CD4-positive, CD25-positive, alpha-beta regulatory T cell (primary cell): ENCODE results near the gene ARIH1. TPM values are rescaled to one million over a fixed set of nuclear protein-coding genes. Genes with fewer than 3 reads are reported as not detected.

ENCODE experiments used
- ATAC-seq, 2 donors: fragments of 150-1000 bp; cut with Tn5 transposase; one replicate each; pipeline ENCODE4 v1.10.0; 2021; ENCODE audit warnings: low read depth in 2 of 2, moderate number of reproducible peaks in 2 of 2, moderate library complexity in 1 of 2
- DNase-seq, 3 donors: peaks; one replicate each; pipeline versions ENCODE4 v3.0.0 to v3.0.0-alpha.2; 2012 to 2022; ENCODE audit warnings: mixed read lengths in 1 of 3
- H3K27ac ChIP-seq: one replicate; pipeline ENCODE4 v1.7.0; 2013; ENCODE audit warnings: mild to moderate bottlenecking, low read length; ENCODE audit not compliant: insufficient read depth, poor library complexity, severe bottlenecking
- H3K27me3 ChIP-seq: one replicate; pipeline ENCODE4 v1.7.0; 2013; ENCODE audit warnings: low read length; ENCODE audit not compliant: control insufficient read depth, insufficient read depth
- H3K36me3 ChIP-seq: one replicate; pipeline ENCODE4 v1.7.0; 2013; ENCODE audit warnings: mild to moderate bottlenecking, low read length, moderate library complexity; ENCODE audit not compliant: control insufficient read depth, insufficient read depth
- H3K4me1 ChIP-seq: 2 replicates; pipeline ENCODE4 v1.7.0; 2013; ENCODE audit warnings: mild to moderate bottlenecking, low read length; ENCODE audit not compliant: insufficient read depth, control insufficient read depth, poor library complexity, severe bottlenecking
- H3K4me3 ChIP-seq: one replicate; pipeline ENCODE4 v1.7.0; 2013; ENCODE audit warnings: low read depth, mild to moderate bottlenecking, low read length, moderate library complexity
- H3K9me3 ChIP-seq, 2 experiments: 1 replicate in 1 of 2; 2 replicates in 1 of 2; pipeline ENCODE4 v1.7.0; 2013; ENCODE audit warnings: low read length in 2 of 2, mild to moderate bottlenecking in 1 of 2, moderate library complexity in 1 of 2; ENCODE audit not compliant: control insufficient read depth in 2 of 2
- H3K27ac Mint-ChIP-seq, 3 donors: one replicate each; pipeline ENCODE4 v1.8.0; 2020 to 2022; ENCODE audit warnings: mild to moderate bottlenecking in 3 of 3, mixed read lengths in 3 of 3, moderate library complexity in 2 of 3
- H3K27me3 Mint-ChIP-seq: one replicate; pipeline ENCODE4 v1.8.0; 2022; ENCODE audit warnings: mild to moderate bottlenecking, mixed read lengths
- H3K36me3 Mint-ChIP-seq: one replicate; pipeline ENCODE4 v1.8.0; 2020; ENCODE audit warnings: mixed read lengths
- H3K4me1 Mint-ChIP-seq, 4 donors: one replicate each; pipeline ENCODE4 v1.8.0; 2020 to 2022; ENCODE audit warnings: mixed read lengths in 4 of 4, mild to moderate bottlenecking in 1 of 4
- H3K4me3 Mint-ChIP-seq, 4 donors: one replicate each; pipeline ENCODE4 v1.8.0; 2020 to 2022; ENCODE audit warnings: mild to moderate bottlenecking in 4 of 4, mixed read lengths in 4 of 4, moderate library complexity in 3 of 4
- H3K9me3 Mint-ChIP-seq, 7 donors: one replicate each; pipeline ENCODE4 v1.8.0; 2020 to 2022; ENCODE audit warnings: mixed read lengths in 7 of 7, mild to moderate bottlenecking in 3 of 7, moderate library complexity in 2 of 7
- polyA plus RNA-seq, 4 donors: library from polyadenylated mRNA; unstranded; fragments of 300-500 nt; fragmentation: Illumina TruSeq; gene quantifications; one replicate each; pipeline ENCODE4 v1.2.3, GENCODE V29; 2021
- total RNA-seq: library from RNA; stranded (reverse); gene quantifications from one replicate; pipeline ENCODE4 v1.2.3, GENCODE V29; 2022

The ARIH1 gene
- total and polyA plus RNA-seq, 5 donors from 2014 or later, result 13.1 to 242 (median 15.1) TPM

- no peak overlapping the region for H3K27ac ChIP-seq
- H3K36me3 ChIP-seq, result peaks cover 47% of the 10 kb centered on the region
- no peaks in the 10 kb centered on the region for H3K9me3 ChIP-seq
- H3K4me3 ChIP-seq, result no peak overlapping the region
- no peak overlapping the region for H3K27ac Mint-ChIP-seq
- ATAC-seq (no peak), DNase-seq (no peak)
- no peaks in the 10 kb centered on the region for H3K4me1 ChIP-seq
- H3K4me1 Mint-ChIP-seq, result peaks cover 3 to 30% (median 14%) of the 10 kb centered on the region in 4 donors
- no peaks in the 10 kb centered on the region for H3K27me3 ChIP-seq
- H3K36me3 Mint-ChIP-seq, result peaks cover 26% of the 10 kb centered on the region
- no peaks in the 10 kb centered on the region for H3K9me3 Mint-ChIP-seq
- no peak overlapping the region for H3K4me3 Mint-ChIP-seq
- H3K27me3 Mint-ChIP-seq, result no peaks in the 10 kb centered on the region
Measured at GRCh38 chr15:72562386-72562785, 88.3 kb downstream of the ARIH1 start.

GRCh38 chr15:72562878-72563277 lies 88.7 kb downstream of the ARIH1 start:
- Mint-ChIP-seq H3K36me3 (peaks cover 26% of the 10 kb centered on the region), H3K27me3 (no peaks in the 10 kb centered on the region), H3K9me3 (no peaks in the 10 kb centered on the region), H3K4me1 (peaks cover 3 to 30% (median 11%) of the 10 kb centered on the region in 4 donors), H3K27ac (no peak overlapping the region), H3K4me3 (no peak overlapping the region)
- DNase-seq (no peak), ATAC-seq (no peak)
- Histone ChIP-seq H3K4me1 (no peaks in the 10 kb centered on the region), H3K27me3 (no peaks in the 10 kb centered on the region), H3K4me3 (no peak overlapping the region), H3K36me3 (peaks cover 48% of the 10 kb centered on the region), H3K27ac (no peak overlapping the region), H3K9me3 (no peaks in the 10 kb centered on the region)

GRCh38 chr15:72564091-72564490 lies 90.0 kb downstream of the ARIH1 start:
- ATAC-seq, result no peak
- no peak for DNase-seq
- Mint-ChIP-seq H3K9me3 (no peaks in the 10 kb centered on the region), H3K27ac (no peak overlapping the region), H3K4me1 (peaks cover 3 to 30% (median 8%) of the 10 kb centered on the region in 4 donors), H3K4me3 (no peak overlapping the region), H3K27me3 (no peaks in the 10 kb centered on the region), H3K36me3 (peaks cover 26% of the 10 kb centered on the region)
- H3K9me3 ChIP-seq, result no peaks in the 10 kb centered on the region
- no peaks in the 10 kb centered on the region for H3K27me3 ChIP-seq
- H3K36me3 ChIP-seq, result peaks cover 51% of the 10 kb centered on the region
- no peak overlapping the region for H3K4me3 ChIP-seq
- H3K27ac ChIP-seq, result no peak overlapping the region
- H3K4me1 ChIP-seq, result no peaks in the 10 kb centered on the region

GRCh38 chr15:72566973-72567372 lies 92.8 kb downstream of the ARIH1 start:
- no peak overlapping the region for H3K4me3 ChIP-seq
- no peak for DNase-seq
- Mint-ChIP-seq H3K27ac (no peak overlapping the region), H3K36me3 (peaks cover 32% of the 10 kb centered on the region), H3K4me3 (no peak overlapping the region), H3K27me3 (no peaks in the 10 kb centered on the region), H3K4me1 (peaks cover 0 to 22% (median 9%) of the 10 kb centered on the region in 4 donors), H3K9me3 (no peaks in the 10 kb centered on the region)
- H3K27ac ChIP-seq, result no peak overlapping the region
- no peaks in the 10 kb centered on the region for H3K9me3 ChIP-seq
- peaks cover 66% of the 10 kb centered on the region for H3K36me3 ChIP-seq
- no peaks in the 10 kb centered on the region for H3K4me1 ChIP-seq
- no peak for ATAC-seq
- H3K27me3 ChIP-seq, result no peaks in the 10 kb centered on the region

GRCh38 chr15:72570059-72570458 lies 95.9 kb downstream of the ARIH1 start:
- Histone ChIP-seq H3K27me3 (no peaks in the 10 kb centered on the region), H3K4me3 (no peak overlapping the region), H3K27ac (no peak overlapping the region), H3K9me3 (no peaks in the 10 kb centered on the region), H3K4me1 (no peaks in the 10 kb centered on the region), H3K36me3 (peaks cover 64% of the 10 kb centered on the region)
- H3K4me1 Mint-ChIP-seq, result peaks cover 0 to 5% (median 2%) of the 10 kb centered on the region in 4 donors
- peaks cover 27% of the 10 kb centered on the region for H3K36me3 Mint-ChIP-seq
- H3K9me3 Mint-ChIP-seq, result no peaks in the 10 kb centered on the region
- no peak overlapping the region for H3K4me3 Mint-ChIP-seq
- H3K27me3 Mint-ChIP-seq, result no peaks in the 10 kb centered on the region
- H3K27ac Mint-ChIP-seq, result peak overlapping the region in 1 of 3 donors; percentile 85
- DNase-seq, result no peak
- no peak for ATAC-seq

GRCh38 chr15:72579814-72580213 lies 105.7 kb downstream of the ARIH1 start:
- H3K9me3 Mint-ChIP-seq, result peaks cover 0 to 5% (median 2%) of the 10 kb centered on the region in 7 donors
- Histone ChIP-seq H3K4me3 (no peak overlapping the region), H3K4me1 (no peaks in the 10 kb centered on the region), H3K36me3 (peaks cover 78% of the 10 kb centered on the region), H3K27ac (no peak overlapping the region), H3K9me3 (no peaks in the 10 kb centered on the region), H3K27me3 (no peaks in the 10 kb centered on the region)
- H3K36me3 Mint-ChIP-seq, result peaks cover 54% of the 10 kb centered on the region
- no peak overlapping the region for H3K27ac Mint-ChIP-seq
- ATAC-seq (no peak), DNase-seq (no peak)
- no peak overlapping the region for H3K4me3 Mint-ChIP-seq
- H3K4me1 Mint-ChIP-seq, result peaks cover 0 to 15% (median 0%) of the 10 kb centered on the region in 4 donors
- H3K27me3 Mint-ChIP-seq, result no peaks in the 10 kb centered on the region

- Histone ChIP-seq H3K9me3 (no peaks in the 10 kb centered on the region), H3K27me3 (no peaks in the 10 kb centered on the region), H3K36me3 (peaks cover 61% of the 10 kb centered on the region), H3K4me3 (no peak overlapping the region), H3K27ac (no peak overlapping the region), H3K4me1 (no peaks in the 10 kb centered on the region)
- peak overlapping the region in 1 of 3 donors; percentile 78 for H3K27ac Mint-ChIP-seq
- H3K4me3 Mint-ChIP-seq, result no peak overlapping the region
- no peaks in the 10 kb centered on the region for H3K27me3 Mint-ChIP-seq
- no peak for ATAC-seq
- DNase-seq, result no peak
- H3K9me3 Mint-ChIP-seq, result peaks cover 0 to 2% (median 0%) of the 10 kb centered on the region in 7 donors
- H3K36me3 Mint-ChIP-seq, result peaks cover 41% of the 10 kb centered on the region
- H3K4me1 Mint-ChIP-seq, result peaks cover 4 to 19% (median 8%) of the 10 kb centered on the region in 4 donors
Measured at GRCh38 chr15:72584006-72584405, 109.9 kb downstream of the ARIH1 start.

GRCh38 chr15:72585025-72585424 lies 110.9 kb downstream of the ARIH1 start:
- H3K9me3 ChIP-seq, result no peaks in the 10 kb centered on the region
- no peak overlapping the region for H3K4me3 ChIP-seq
- DNase-seq (no peak), ATAC-seq (no peak)
- Mint-ChIP-seq H3K4me3 (no peak overlapping the region), H3K4me1 (peaks cover 4 to 19% (median 11%) of the 10 kb centered on the region in 4 donors), H3K27me3 (no peaks in the 10 kb centered on the region), H3K27ac (peak overlapping the region in 1 of 3 donors; percentile 5), H3K36me3 (peaks cover 33% of the 10 kb centered on the region), H3K9me3 (no peaks in the 10 kb centered on the region)
- no peaks in the 10 kb centered on the region for H3K27me3 ChIP-seq
- H3K27ac ChIP-seq, result no peak overlapping the region
- no peaks in the 10 kb centered on the region for H3K4me1 ChIP-seq
- H3K36me3 ChIP-seq, result peaks cover 56% of the 10 kb centered on the region
